SK-N-SH (cell line): Measurements from ENCODE around the gene MAPKAP1. TPM values are rescaled to one million over a fixed set of nuclear protein-coding genes. Genes with fewer than 3 reads are reported as not detected.

Source experiments
- CTCF ChIA-PET: fragments of 300-600, 350-600 bp; formaldehyde crosslinking; extraction: SDS; loops from one replicate; lab custom pipeline; 2021; lab: Yijun Ruan, JAX
- POLR2A ChIA-PET: fragments of 350-600 bp; sonication (Branson Sonifier 250); formaldehyde crosslinking; extraction: SDS; loops from one replicate; lab custom pipeline; 2020; ENCODE audit warnings: antibody characterized with exemption, inconsistent platforms; lab: Yijun Ruan, JAX
- DNase-seq: peaks from one replicate; pipeline ENCODE4 v3.0.0; 2012
- H2AFZ ChIP-seq: fragments of 200-600 bp; sonication (generic); 2 replicates; pipeline ENCODE4 v1.8.1; 2016; ENCODE audit warnings: antibody characterized with exemption, mild to moderate bottlenecking, low read depth
- H3F3A ChIP-seq: fragments of 200-600 bp; sonication (generic); replicated peaks from 2 replicates; pipeline ENCODE3; 2016; ENCODE audit warnings: antibody characterized with exemption, mild to moderate bottlenecking; ENCODE audit not compliant: insufficient read depth
- H3K27ac ChIP-seq, 2 experiments: fragments of 200-500 bp in 1 of 2; fragments of 200-600 bp in 1 of 2; sonication (Bioruptor generic) in 1 of 2; sonication (generic), shearing (Covaris generic) in 1 of 2; 2 replicates each; pipeline versions ENCODE4 v1.5.1 to v1.6.1; 2014 to 2016; ENCODE audit warnings: low read depth in 2 of 2, inconsistent platforms in 1 of 2, low read length in 1 of 2, mild to moderate bottlenecking in 1 of 2, mixed read lengths in 1 of 2
- H3K27me3 ChIP-seq: fragments of 200-600 bp; sonication (generic), shearing (Covaris generic); 2 replicates; pipeline ENCODE4 v1.6.1; 2016; ENCODE audit warnings: mixed run types; ENCODE audit not compliant: insufficient read depth
- H3K36me3 ChIP-seq, 2 experiments: fragments of 200-500 bp in 1 of 2; fragments of 200-600 bp in 1 of 2; sonication (Bioruptor generic) in 1 of 2; sonication (generic) in 1 of 2; replicated peaks in 1 of 2; 2 replicates each; pipeline versions ENCODE3 to v1.5.1; 2014 to 2016; ENCODE audit warnings: low read length in 1 of 2, mild to moderate bottlenecking in 1 of 2; ENCODE audit not compliant: insufficient read depth in 2 of 2, control insufficient read depth in 1 of 2
- H3K4me1 ChIP-seq, 2 experiments: fragments of 200-500 bp in 1 of 2; fragments of 200-600 bp in 1 of 2; sonication (Bioruptor generic) in 1 of 2; sonication (generic), shearing (Covaris generic) in 1 of 2; 2 replicates each; pipeline versions ENCODE4 v1.5.1 to v1.6.1; 2014 to 2016; ENCODE audit warnings: low read depth in 1 of 2, low read length in 1 of 2, mixed run types in 1 of 2; ENCODE audit not compliant: insufficient read depth in 2 of 2, control insufficient read depth in 1 of 2
- H3K4me2 ChIP-seq: fragments of 200-600 bp; sonication (generic), shearing (Covaris generic); 2 replicates; pipeline ENCODE4 v1.6.1; 2017; ENCODE audit warnings: mixed run types
- H3K4me3 ChIP-seq, 2 experiments: fragments of 200-500 bp in 1 of 2; fragments of 200-600 bp in 1 of 2; sonication (Bioruptor generic) in 1 of 2; sonication (generic), shearing (Covaris generic) in 1 of 2; 2 replicates each; pipeline versions ENCODE4 v1.5.1 to v1.8.1; 2014 to 2016; ENCODE audit warnings: low read depth in 2 of 2, inconsistent platforms in 1 of 2, low read length in 1 of 2, mild to moderate bottlenecking in 1 of 2, mixed read lengths in 1 of 2, moderate library complexity in 1 of 2
- H3K79me2 ChIP-seq: fragments of 200-600 bp; sonication (generic); 2 replicates; pipeline ENCODE4 v1.8.1; 2017; ENCODE audit warnings: mild to moderate bottlenecking; ENCODE audit not compliant: insufficient read depth
- H3K9ac ChIP-seq: fragments of 200-600 bp; sonication (generic); 2 replicates; pipeline ENCODE4 v1.6.1; 2017; ENCODE audit warnings: mixed run types
- H3K9me2 ChIP-seq: fragments of 200-600 bp; sonication (generic); 2 replicates; pipeline ENCODE4 v1.6.1; 2017; ENCODE audit warnings: mixed run types
- H3K9me3 ChIP-seq: fragments of 200-600 bp; sonication (generic); 2 replicates; pipeline ENCODE4 v1.6.1; 2017; ENCODE audit warnings: mixed run types, mild to moderate bottlenecking, moderate library complexity
- H4K20me1 ChIP-seq: fragments of 200-600 bp; sonication (generic); 2 replicates; pipeline ENCODE4 v1.6.1; 2017; ENCODE audit warnings: mild to moderate bottlenecking, mixed run types; ENCODE audit not compliant: insufficient read depth
- CHD2 ChIP-seq: fragments of 150-350 bp; IDR thresholded peaks from 2 replicates; pipeline ENCODE4 v1.6.1; 2018; ENCODE audit warnings: low read length; ENCODE audit not compliant: partially characterized antibody
- CTCF ChIP-seq: fragments of 200-600 bp; sonication (generic); IDR thresholded peaks from 2 replicates; pipeline ENCODE4 v1.6.1; 2017; ENCODE audit warnings: antibody characterized with exemption, mild to moderate bottlenecking, moderate library complexity
- EP300 ChIP-seq, 2 experiments: IDR thresholded peaks; 2 replicates each; pipeline versions ENCODE4 v1.4.0 to v1.6.1; 2012; ENCODE audit warnings: borderline replicate concordance in 1 of 2, low read depth in 1 of 2, low read length in 1 of 2
- EZH2phosphoT487 ChIP-seq: fragments of 200-600 bp; sonication (generic); IDR thresholded peaks from 2 replicates; pipeline ENCODE4 v1.6.1; 2017; ENCODE audit warnings: low read depth, mixed run types, mild to moderate bottlenecking, antibody characterized with exemption, moderate library complexity, borderline replicate concordance
- FOXJ3 ChIP-seq: sonication (generic); formaldehyde crosslinking; IDR thresholded peaks from 2 replicates; pipeline ENCODE4 v1.5.1; 2020; ENCODE audit warnings: mild to moderate bottlenecking, missing genetic modification reagents
- FOXM1 ChIP-seq: IDR thresholded peaks from 2 replicates; pipeline ENCODE4 v1.4.0; 2012; ENCODE audit warnings: low read depth, mild to moderate bottlenecking
- GABPA ChIP-seq: IDR thresholded peaks from 2 replicates; pipeline ENCODE4 v1.4.0; 2012; ENCODE audit warnings: low read depth, mild to moderate bottlenecking
- GATA2 ChIP-seq: sonication (generic); formaldehyde crosslinking; IDR thresholded peaks from 2 replicates; pipeline ENCODE4 v1.5.0; 2020; ENCODE audit warnings: mild to moderate bottlenecking, missing genetic modification reagents
- IRF3 ChIP-seq: fragments of 150-350 bp; IDR thresholded peaks from 2 replicates; pipeline ENCODE4 v1.6.1; 2016; ENCODE audit warnings: mild to moderate bottlenecking, low read depth, low read length
- MAX ChIP-seq: IDR thresholded peaks from 2 replicates; pipeline ENCODE4 v1.4.0; 2012; ENCODE audit warnings: low read depth
- MEF2A ChIP-seq: IDR thresholded peaks from 2 replicates; pipeline ENCODE4 v1.4.0; 2012; ENCODE audit warnings: low read depth, borderline replicate concordance
- NFIC ChIP-seq: IDR thresholded peaks from 2 replicates; pipeline ENCODE4 v1.4.0; 2012; ENCODE audit warnings: borderline replicate concordance
- PBX3 ChIP-seq: IDR thresholded peaks from 2 replicates; pipeline ENCODE4; 2012
- POLR2AphosphoS5 ChIP-seq: IDR thresholded peaks from 2 replicates; pipeline ENCODE4 v1.6.1; 2012; ENCODE audit warnings: low read depth, low read length
- REST ChIP-seq: IDR thresholded peaks from 2 replicates; pipeline ENCODE4 v1.6.1; 2012; ENCODE audit warnings: mild to moderate bottlenecking, low read depth, low read length, moderate library complexity
- TAF1 ChIP-seq: IDR thresholded peaks from 2 replicates; pipeline ENCODE4 v1.6.1; 2012; ENCODE audit warnings: low read depth, mild to moderate bottlenecking, low read length, moderate library complexity, borderline replicate concordance
- TCF12 ChIP-seq: IDR thresholded peaks from 2 replicates; pipeline ENCODE4 v1.4.0; 2012
- TEAD4 ChIP-seq: IDR thresholded peaks from 2 replicates; pipeline ENCODE4 v1.4.0; 2012; ENCODE audit warnings: mild to moderate bottlenecking, borderline replicate concordance; ENCODE audit not compliant: insufficient read depth
- ZBTB33 ChIP-seq: IDR thresholded peaks from 2 replicates; pipeline ENCODE4 v1.4.0; 2012; ENCODE audit warnings: low read depth, borderline replicate concordance
- WGBS: methylation state at CpG from one replicate; pipeline ENCODE4 v1.1.6; 2017; ENCODE audit warnings: low lambda C conversion rate; 5-methylcytosine and 5-hydroxymethylcytosine counted together
- polyA plus RNA-seq, 3 experiments: library from polyadenylated mRNA; depleted of rRNA; stranded (reverse); fragments of >200 nt; gene quantifications; 2 replicates each; pipeline ENCODE4 v1.2.3, GENCODE V29; 2012

MAPKAP1 gene
- polyA plus RNA-seq, 1 of the 3 experiments (the other 2 are of a cell fraction) = 117 TPM

- peak overlapping the region; percentile 37; the same call in 1 of the 2 replicates for H3K9ac ChIP-seq
- CTCF ChIA-PET = no interaction called here
- H3K27me3 ChIP-seq = no peaks in the 10 kb centered on the region
- H3F3A ChIP-seq = peaks cover 55% of the 10 kb centered on the region
- POLR2A ChIA-PET = no interaction called here
- H4K20me1 ChIP-seq = no peaks in the 10 kb centered on the region
- peaks cover 3 to 50% of the 10 kb centered on the region in 2 experiments; a peak in 3 of 4 replicates for H3K4me1 ChIP-seq
- peaks cover 70% of the 10 kb centered on the region for H3K79me2 ChIP-seq
- peak overlapping the region; percentile 1 to 94; a peak in 3 of 4 replicates for H3K27ac ChIP-seq
- no peak for DNase-seq
- peak overlapping the region; percentile 46; the same call in 1 of the 2 replicates for H3K4me2 ChIP-seq
- 93% methylated on average over 3 of the region's 3 CpGs for WGBS
- TF ChIP-seq IRF3 (no peak), REST (no peak), FOXJ3 (no peak), PBX3 (no peak), TEAD4 (no peak), EZH2phosphoT487 (no peak), NFIC (no peak), EP300 (IDR thresholded peaks at IDR 0.05; ENCODE audit: borderline replicate concordance in 1 of 2, low read depth in 1 of 2, low read length in 1 of 2) (no peak), ZBTB33 (no peak), POLR2AphosphoS5 (no peak), CTCF (no peak), GABPA (no peak), MEF2A (no peak), TAF1 (no peak), CHD2 (no peak), TCF12 (no peak), GATA2 (CRISPR knock-in tag) (no peak), FOXM1 (no peak), MAX (no peak)
- TF ChIP-seq, all 33 proteins: peak for 0
- Histone ChIP-seq H2AFZ (no peak overlapping the region), H3K9me2 (no peaks in the 10 kb centered on the region), H3K4me3 (no peak overlapping the region), H3K9me3 (no peaks in the 10 kb centered on the region), H3K36me3 (peaks cover 10% of the 10 kb centered on the region in 2 experiments)
Observed at GRCh38 chr9:125656560-125656959, 50.4 kb downstream of the MAPKAP1 start.
